GM23248 (cell line): ENCODE measurements around the gene HERC4. TPM values are rescaled to one million over a fixed set of nuclear protein-coding genes. Genes with fewer than 3 reads are reported as not detected.

Source experiments
- DNase-seq: peaks from one replicate; pipeline ENCODE4 v3.0.0-alpha.2; 2015
- H2AFZ ChIP-seq: fragments of 200-600 bp; sonication (generic); 2 replicates; pipeline ENCODE4 v1.6.1; 2016; ENCODE audit warnings: antibody characterized with exemption
- H3F3A ChIP-seq: fragments of 200-600 bp; sonication (generic); 2 replicates; pipeline ENCODE4 v1.6.1; 2016; ENCODE audit warnings: mild to moderate bottlenecking, antibody characterized with exemption, mixed run types; ENCODE audit not compliant: insufficient read depth
- H3K27ac ChIP-seq: fragments of 200-600 bp; sonication (generic); 2 replicates; pipeline ENCODE4 v1.5.1; 2016; ENCODE audit warnings: mild to moderate bottlenecking
- H3K27me3 ChIP-seq: fragments of 200-600 bp; sonication (generic); replicated peaks from 2 replicates; pipeline ENCODE4 v1.6.1; 2016; ENCODE audit warnings: mild to moderate bottlenecking; ENCODE audit not compliant: insufficient read depth
- H3K36me3 ChIP-seq: fragments of 200-600 bp; sonication (generic); 2 replicates; pipeline ENCODE4 v1.6.1; 2016; ENCODE audit warnings: low read depth, mild to moderate bottlenecking
- H3K4me1 ChIP-seq: fragments of 200-600 bp; sonication (generic); 2 replicates; pipeline ENCODE4 v1.6.1; 2016; ENCODE audit warnings: mild to moderate bottlenecking; ENCODE audit not compliant: insufficient read depth
- H3K4me2 ChIP-seq: fragments of 200-600 bp; sonication (generic); one replicate; pipeline ENCODE4 v1.6.1; 2016; ENCODE audit warnings: mild to moderate bottlenecking; ENCODE audit not compliant: unreplicated experiment
- H3K4me3 ChIP-seq: fragments of 200-600 bp; sonication (generic); 2 replicates; pipeline ENCODE4 v1.5.1; 2016; ENCODE audit warnings: mild to moderate bottlenecking
- H3K79me2 ChIP-seq: fragments of 200-600 bp; sonication (generic); 2 replicates; pipeline ENCODE4 v1.6.1; 2016; ENCODE audit warnings: mild to moderate bottlenecking; ENCODE audit not compliant: insufficient read depth
- H3K9ac ChIP-seq: fragments of 200-600 bp; sonication (generic); 2 replicates; pipeline ENCODE4 v1.6.1; 2016; ENCODE audit warnings: mild to moderate bottlenecking
- H3K9me2 ChIP-seq: fragments of 200-600 bp; sonication (generic); 2 replicates; pipeline ENCODE4 v1.6.1; 2016; ENCODE audit warnings: mixed run types, mild to moderate bottlenecking, moderate library complexity; ENCODE audit not compliant: insufficient read depth
- H3K9me3 ChIP-seq: fragments of 200-600 bp; sonication (generic); one replicate; pipeline ENCODE4 v1.6.1; 2017; ENCODE audit warnings: low read depth
- H4K20me1 ChIP-seq: fragments of 200-600 bp; sonication (generic); 2 replicates; pipeline ENCODE4 v1.6.0; 2016; ENCODE audit not compliant: insufficient read depth
- EZH2 ChIP-seq: fragments of 200-600 bp; sonication (generic); IDR thresholded peaks from 2 replicates; pipeline ENCODE4 v1.6.1; 2018; ENCODE audit warnings: antibody characterized with exemption, mild to moderate bottlenecking; ENCODE audit not compliant: insufficient read depth, poor library complexity, severe bottlenecking
- EZH2phosphoT487 ChIP-seq: fragments of 200-600 bp; sonication (generic); IDR thresholded peaks from 2 replicates; pipeline ENCODE4 v1.6.1; 2018; ENCODE audit warnings: antibody characterized with exemption, moderate library complexity, mild to moderate bottlenecking, low read depth; ENCODE audit not compliant: insufficient read depth
- WGBS, 2 experiments: methylation state at CpG; one replicate each; pipeline ENCODE4 v1.1.6; 2015 to 2017; ENCODE audit warnings: low lambda C conversion rate in 2 of 2, low coverage in 1 of 2; ENCODE audit errors: missing lambda C conversion rate in 2 of 2; 5-methylcytosine and 5-hydroxymethylcytosine counted together
- in situ Hi-C: fragments of 300-500 bp; cut with MboI; formaldehyde crosslinking; loops from 2 replicates; pipeline ENCODE4 v1.15.0; 2020
- polyA plus RNA-seq: library from polyadenylated mRNA; unstranded; fragments of >200 nt; fragmentation: Nextera tagmentation; extraction: Ambion mirVana; gene quantifications from 2 replicates; pipeline ENCODE4 v1.2.1, GENCODE V29; 2016
- total RNA-seq: library from RNA; depleted of rRNA; stranded (reverse); fragments of >200 nt; shearing (Covaris generic); gene quantifications from 2 replicates; pipeline ENCODE4 v1.2.3, GENCODE V29; 2014; rRNA removed

Gene HERC4, protein sequence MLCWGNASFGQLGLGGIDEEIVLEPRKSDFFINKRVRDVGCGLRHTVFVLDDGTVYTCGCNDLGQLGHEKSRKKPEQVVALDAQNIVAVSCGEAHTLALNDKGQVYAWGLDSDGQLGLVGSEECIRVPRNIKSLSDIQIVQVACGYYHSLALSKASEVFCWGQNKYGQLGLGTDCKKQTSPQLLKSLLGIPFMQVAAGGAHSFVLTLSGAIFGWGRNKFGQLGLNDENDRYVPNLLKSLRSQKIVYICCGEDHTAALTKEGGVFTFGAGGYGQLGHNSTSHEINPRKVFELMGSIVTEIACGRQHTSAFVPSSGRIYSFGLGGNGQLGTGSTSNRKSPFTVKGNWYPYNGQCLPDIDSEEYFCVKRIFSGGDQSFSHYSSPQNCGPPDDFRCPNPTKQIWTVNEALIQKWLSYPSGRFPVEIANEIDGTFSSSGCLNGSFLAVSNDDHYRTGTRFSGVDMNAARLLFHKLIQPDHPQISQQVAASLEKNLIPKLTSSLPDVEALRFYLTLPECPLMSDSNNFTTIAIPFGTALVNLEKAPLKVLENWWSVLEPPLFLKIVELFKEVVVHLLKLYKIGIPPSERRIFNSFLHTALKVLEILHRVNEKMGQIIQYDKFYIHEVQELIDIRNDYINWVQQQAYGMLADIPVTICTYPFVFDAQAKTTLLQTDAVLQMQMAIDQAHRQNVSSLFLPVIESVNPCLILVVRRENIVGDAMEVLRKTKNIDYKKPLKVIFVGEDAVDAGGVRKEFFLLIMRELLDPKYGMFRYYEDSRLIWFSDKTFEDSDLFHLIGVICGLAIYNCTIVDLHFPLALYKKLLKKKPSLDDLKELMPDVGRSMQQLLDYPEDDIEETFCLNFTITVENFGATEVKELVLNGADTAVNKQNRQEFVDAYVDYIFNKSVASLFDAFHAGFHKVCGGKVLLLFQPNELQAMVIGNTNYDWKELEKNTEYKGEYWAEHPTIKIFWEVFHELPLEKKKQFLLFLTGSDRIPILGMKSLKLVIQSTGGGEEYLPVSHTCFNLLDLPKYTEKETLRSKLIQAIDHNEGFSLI
- total RNA-seq (228 and 289 TPM in 2 replicates), polyA plus RNA-seq (116 and 127 TPM in 2 replicates)

DNA sequence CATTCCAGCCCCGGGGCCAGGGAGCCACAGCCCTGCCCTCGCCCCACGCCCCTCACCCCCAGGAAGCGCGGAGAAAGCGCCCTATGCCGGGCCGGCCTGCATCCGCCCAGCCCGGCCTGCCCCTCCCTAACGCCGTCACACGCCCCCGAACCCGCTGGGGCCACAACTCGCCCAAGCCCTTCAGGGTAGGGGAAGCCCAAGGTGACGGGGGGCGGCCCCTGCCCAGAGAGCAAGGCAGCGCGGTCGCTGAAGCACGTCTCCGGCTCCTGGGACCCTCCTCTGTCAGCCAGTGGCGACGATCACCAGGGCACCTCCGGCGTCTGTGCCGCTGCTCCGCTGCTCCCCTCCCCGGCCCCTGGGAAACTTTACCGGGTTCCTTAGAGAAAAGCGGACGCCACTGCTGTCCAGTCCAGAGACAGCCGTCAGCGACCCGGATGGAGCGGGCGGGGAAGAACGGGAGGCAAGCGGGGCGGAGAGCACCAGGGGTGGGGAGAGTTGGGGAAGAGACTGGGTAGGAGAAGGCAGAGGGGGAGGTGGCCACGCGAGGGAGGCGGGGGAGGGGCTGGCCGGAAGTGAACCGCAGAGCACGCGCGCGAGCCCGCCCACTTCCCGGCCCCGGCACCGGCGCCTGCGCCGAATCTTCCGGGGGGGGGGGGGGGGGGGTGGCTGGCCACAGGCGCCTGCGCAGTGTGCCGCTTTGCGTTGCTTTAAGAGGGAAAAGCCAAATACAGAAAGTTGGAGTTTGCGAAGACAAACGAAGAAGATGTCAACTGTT lies at the start of gene HERC4:
HERC4 (minus strand) TSS at position 509 of the 775 bp plus-strand sequence. CDS start 2,175 bp downstream, outside the sequence.
- Histone ChIP-seq H3F3A (peaks cover 38% of the 10 kb centered on the region), H3K9me2 (no peaks in the 10 kb centered on the region), H3K4me3 (peak within 1 kb of the TSS; percentile 95), H3K9ac (peak within 1 kb of the TSS; percentile 93), H3K4me2 (peak within 1 kb of the TSS; percentile 99), H3K9me3 (no peaks in the 10 kb centered on the region), H4K20me1 (peaks cover 3% of the 10 kb centered on the region; the same call in 1 of the 2 replicates), H3K79me2 (peaks cover 56% of the 10 kb centered on the region), H3K4me1 (peaks cover 5% of the 10 kb centered on the region), H3K27ac (peak within 1 kb of the TSS; percentile 93), H3K36me3 (peaks cover 36% of the 10 kb centered on the region), H3K27me3 (no peaks in the 10 kb centered on the region), H2AFZ (peak within 1 kb of the TSS; percentile 88)
- DNase-seq, result peak; percentile 97
- TF ChIP-seq EZH2 (no peak), EZH2phosphoT487 (no peak)
- in situ Hi-C loops, result loop anchor here (5.0 kb wide), 1 partner anchor 132 kb away; no protein-coding TSS in a partner anchor
- 1% methylated on average over 21 to 56 of the region's 64 CpGs for WGBS, 2 experiments

DNA sequence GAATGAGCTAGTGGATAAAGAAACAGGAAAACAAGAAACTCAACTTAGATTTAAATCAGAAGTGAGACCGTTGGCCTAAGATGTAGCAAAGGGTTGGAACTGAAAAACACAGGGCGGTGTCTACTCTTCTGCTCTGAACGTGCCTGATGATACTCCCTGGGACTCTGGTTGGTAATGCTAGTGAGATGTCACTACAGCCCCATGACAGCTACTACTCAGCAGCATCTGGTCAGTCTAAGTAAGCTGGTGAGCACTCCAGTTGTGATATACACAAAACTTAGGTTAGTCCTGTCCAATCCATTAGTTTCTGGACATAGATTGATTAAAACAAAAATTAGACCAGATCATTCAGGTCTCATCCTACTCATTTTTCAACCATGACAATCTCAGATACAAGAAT lies 49.6 kb upstream of the HERC4 start:
- Histone ChIP-seq H3K4me2 (no peak overlapping the region), H3K9me2 (peaks cover 5% of the 10 kb centered on the region; the same call in 1 of the 2 replicates), H3F3A (peaks cover 3% of the 10 kb centered on the region; the same call in 1 of the 2 replicates), H3K79me2 (peaks cover 48% of the 10 kb centered on the region), H3K36me3 (peaks cover 7% of the 10 kb centered on the region; the same call in 1 of the 2 replicates), H3K9me3 (no peaks in the 10 kb centered on the region), H3K4me1 (0 out of 2 replicates have a peak, but pooled peaks cover 5% of the 10 kb centered on the region), H2AFZ (0 out of 2 replicates have a peak overlapping the region, but pooled peaks have one; percentile 16), H3K27me3 (no peaks in the 10 kb centered on the region), H4K20me1 (no peaks in the 10 kb centered on the region), H3K27ac (no peak overlapping the region), H3K4me3 (no peak overlapping the region), H3K9ac (no peak overlapping the region)
- in situ Hi-C loops, result no loop called here
- TF ChIP-seq EZH2 (no peak), EZH2phosphoT487 (no peak)
- WGBS, 2 experiments, result 88 to 91% methylated on average over 3 of the region's 3 CpGs
- no peak for DNase-seq

DNA sequence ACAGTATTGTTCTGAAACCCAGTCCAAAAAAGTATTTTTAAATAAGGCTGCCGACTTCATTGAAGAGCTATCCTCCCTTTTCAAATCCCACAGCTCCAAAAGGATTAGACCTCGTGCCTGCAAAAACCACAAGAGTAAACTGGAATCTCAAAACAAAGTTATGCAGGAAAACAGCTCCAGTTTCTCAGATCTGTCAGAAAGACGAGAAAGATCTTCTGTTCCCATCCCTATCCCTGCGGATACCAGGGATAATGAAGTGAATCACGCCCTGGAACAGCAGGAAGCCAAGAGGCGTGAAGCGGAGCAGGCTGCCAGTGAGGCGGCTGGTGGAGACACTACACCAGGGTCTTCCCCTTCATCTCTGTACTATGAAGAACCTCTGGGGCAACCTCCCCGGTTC lies 46.8 kb upstream of the HERC4 start:
- Histone ChIP-seq H3K9ac (no peak overlapping the region), H3K4me1 (0 out of 2 replicates have a peak, but pooled peaks cover 5% of the 10 kb centered on the region), H3K9me2 (peaks cover 5% of the 10 kb centered on the region; the same call in 1 of the 2 replicates), H3K27ac (no peak overlapping the region), H3K4me2 (no peak overlapping the region), H3K79me2 (peaks cover 50% of the 10 kb centered on the region), H3K4me3 (no peak overlapping the region), H3K36me3 (peaks cover 7% of the 10 kb centered on the region; the same call in 1 of the 2 replicates), H3F3A (peaks cover 10% of the 10 kb centered on the region; the same call in 1 of the 2 replicates), H3K9me3 (no peaks in the 10 kb centered on the region), H3K27me3 (no peaks in the 10 kb centered on the region), H2AFZ (peak overlapping the region; percentile 15; the same call in 1 of the 2 replicates), H4K20me1 (no peaks in the 10 kb centered on the region)
- no peak for DNase-seq
- in situ Hi-C loops, result no loop called here
- 71 to 75% methylated on average over 9 of the region's 9 CpGs for WGBS, 2 experiments
- TF ChIP-seq EZH2phosphoT487, result no peak
- no peak for TF ChIP-seq EZH2
